Skeletal muscle satellite cell (primary cell): ENCODE measurements around the gene TARBP2.

ENCODE experiments used
- H3K27me3 ChIP-seq: 2 replicates; pipeline ENCODE4 v1.7.0; 2013; ENCODE audit warnings: low read length; ENCODE audit not compliant: control insufficient read depth, insufficient read depth
- H3K36me3 ChIP-seq: 2 replicates; pipeline ENCODE4 v1.7.0; 2013; ENCODE audit warnings: mild to moderate bottlenecking, control low read depth, low read length; ENCODE audit not compliant: insufficient read depth
- H3K4me1 ChIP-seq: 2 replicates; pipeline ENCODE4 v1.7.0; 2013; ENCODE audit warnings: low read length; ENCODE audit not compliant: control insufficient read depth, insufficient read depth
- H3K4me2 ChIP-seq: 2 replicates; pipeline ENCODE4 v1.7.0; 2013; ENCODE audit warnings: mild to moderate bottlenecking, low read length
- H3K4me3 ChIP-seq: 2 replicates; pipeline ENCODE4 v1.7.0; 2013; ENCODE audit warnings: low read length
- H3K9ac ChIP-seq: 2 replicates; pipeline ENCODE4 v1.7.0; 2013; ENCODE audit warnings: mild to moderate bottlenecking, low read depth, low read length, moderate library complexity
- H3K9me3 ChIP-seq: replicated peaks from 2 replicates; pipeline ENCODE4 v1.7.0; 2013; ENCODE audit warnings: mild to moderate bottlenecking, control low read depth, low read length

Gene TARBP2

DNA sequence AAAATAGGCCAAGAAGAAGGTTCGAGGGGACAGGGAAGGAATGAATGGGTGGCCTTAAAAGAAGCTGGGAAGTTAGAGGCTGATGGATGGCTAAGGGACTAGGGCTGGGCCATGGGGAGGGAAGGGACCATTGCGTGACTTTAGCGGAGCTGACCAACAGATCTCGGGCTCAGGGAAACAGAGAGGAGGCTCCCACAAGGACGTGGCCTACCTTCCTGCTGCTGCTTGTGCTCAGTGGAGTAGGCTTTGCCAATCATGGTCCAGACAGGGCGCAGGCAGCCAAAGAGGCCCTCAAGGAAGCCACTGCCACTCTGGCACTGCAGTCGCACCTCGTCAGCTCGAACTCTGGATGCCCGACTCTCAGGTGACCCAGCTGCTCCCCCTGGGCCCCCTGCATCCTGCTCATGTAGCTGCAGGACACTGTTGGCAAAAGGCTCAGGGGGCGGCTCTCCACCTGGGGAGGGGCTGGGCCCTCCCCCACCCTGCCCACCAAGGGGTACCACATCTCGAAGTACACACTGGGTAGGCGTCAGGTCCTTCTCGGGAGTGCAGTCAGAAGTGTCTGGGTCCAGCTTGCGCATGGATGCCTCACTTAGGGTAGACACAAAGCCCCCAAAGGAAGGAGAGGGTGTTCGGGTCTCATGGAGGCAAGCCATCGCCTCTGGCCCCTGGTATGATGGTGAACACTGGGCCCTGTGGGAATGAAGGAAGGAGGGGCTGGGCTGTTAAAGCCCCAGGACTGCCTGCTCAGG lies 14.2 kb upstream of the TARBP2 start:
- Histone ChIP-seq H3K9ac (no peak overlapping the region), H3K27me3 (no peaks in the 10 kb centered on the region), H3K4me2 (no peak overlapping the region), H3K4me1 (peaks cover under 1% of the 10 kb centered on the region), H3K36me3 (peaks cover 46% of the 10 kb centered on the region), H3K9me3 (no peaks in the 10 kb centered on the region), H3K4me3 (no peak overlapping the region)

DNA sequence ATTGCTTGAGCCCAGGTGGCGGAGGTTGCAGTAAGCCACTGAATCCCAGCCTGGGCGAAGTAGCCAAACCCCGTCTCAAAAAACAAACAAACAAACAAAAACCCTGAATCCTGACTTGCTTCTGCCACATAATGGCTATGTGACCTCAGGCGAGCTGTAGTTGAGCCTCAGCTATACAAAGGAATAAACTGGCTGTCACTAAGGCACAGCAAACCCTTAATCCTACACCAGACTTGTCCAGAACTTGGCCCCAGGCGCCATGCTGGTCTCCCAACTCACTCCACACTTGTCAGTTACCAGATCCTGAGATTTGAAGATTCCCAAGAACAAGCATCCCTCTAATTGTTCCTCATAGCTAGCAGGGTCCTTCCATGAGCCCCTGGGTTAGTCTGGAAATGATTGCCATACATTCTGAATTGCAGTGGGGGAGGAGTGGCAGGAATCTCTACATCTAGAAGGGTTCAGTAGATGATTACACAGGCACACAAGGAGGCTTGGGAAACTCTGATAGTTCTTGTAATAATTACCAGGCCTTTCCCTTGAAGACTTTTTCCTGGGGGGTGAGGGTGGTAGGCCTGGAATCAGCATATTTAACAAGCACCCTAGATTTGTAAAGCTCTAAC lies 11.7 kb upstream of the TARBP2 start:
- Histone ChIP-seq H3K9me3 (no peaks in the 10 kb centered on the region), H3K4me3 (no peak overlapping the region), H3K36me3 (peaks cover 22% of the 10 kb centered on the region), H3K27me3 (no peaks in the 10 kb centered on the region), H3K4me1 (peaks cover 14% of the 10 kb centered on the region), H3K4me2 (no peak overlapping the region), H3K9ac (no peak overlapping the region)

DNA sequence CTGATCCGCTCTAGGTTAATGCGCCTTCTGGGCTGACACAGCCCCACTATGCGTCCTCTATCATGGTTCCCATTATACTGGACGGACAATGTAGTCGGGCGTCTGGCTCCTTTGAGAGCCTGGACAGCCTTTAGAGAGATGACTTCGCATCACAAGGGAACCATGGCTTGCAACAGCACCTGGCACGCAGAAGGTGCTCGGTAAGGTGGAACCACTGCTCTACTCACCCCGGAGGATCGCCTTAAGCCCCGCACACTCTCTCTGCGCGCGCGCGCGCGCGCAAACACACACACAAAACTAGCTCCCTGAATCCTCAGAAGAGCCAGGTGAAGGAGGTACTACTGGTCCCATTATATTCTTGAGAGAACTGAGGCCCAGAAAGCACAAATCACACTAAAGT lies 8.9 kb upstream of the TARBP2 start:
- no peaks in the 10 kb centered on the region for H3K27me3 ChIP-seq
- H3K4me2 ChIP-seq: peak overlapping the region; percentile 81
- H3K9me3 ChIP-seq: no peaks in the 10 kb centered on the region
- H3K36me3 ChIP-seq: peaks cover 5% of the 10 kb centered on the region
- H3K4me1 ChIP-seq: peaks cover 27% of the 10 kb centered on the region
- peak overlapping the region; percentile 69 for H3K4me3 ChIP-seq
- no peak overlapping the region for H3K9ac ChIP-seq

DNA sequence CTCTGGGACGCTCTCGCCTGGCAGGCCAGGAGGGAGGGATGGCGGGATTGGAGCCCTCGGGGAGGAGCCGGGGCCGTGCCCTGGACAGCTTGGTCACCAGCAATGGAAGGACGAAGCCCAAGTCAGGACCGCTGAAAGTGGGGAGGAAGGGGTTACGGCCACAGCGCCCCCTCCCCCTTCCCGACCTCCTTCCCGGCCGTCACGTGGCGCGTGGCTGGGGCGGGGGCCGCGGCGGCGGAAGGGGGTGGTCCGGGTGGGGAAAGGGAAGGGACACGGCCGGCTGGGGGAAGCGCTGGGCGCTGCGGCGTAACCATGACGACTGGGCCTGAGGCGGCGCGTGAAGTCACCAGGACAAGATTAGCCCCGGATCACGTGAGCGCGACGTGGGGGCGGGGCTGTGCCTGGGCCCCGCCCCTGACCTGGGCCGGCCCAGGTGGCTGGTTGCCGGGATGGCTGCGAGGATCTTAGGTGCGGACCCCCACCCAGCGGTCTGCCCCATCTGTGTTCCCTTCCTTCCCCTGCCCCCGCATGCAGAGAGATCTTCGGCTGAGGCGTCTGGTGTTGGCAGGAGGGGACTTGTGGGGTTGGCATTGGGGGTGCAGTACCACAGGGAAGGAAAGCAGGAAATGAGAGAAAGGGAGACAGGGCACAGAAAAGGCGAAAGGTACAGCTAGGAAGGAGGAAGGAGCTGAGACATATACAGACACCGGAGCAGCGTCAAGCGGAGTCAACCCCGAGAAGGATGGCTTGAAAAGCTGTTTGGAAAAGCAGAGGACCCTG lies 8.1 kb upstream of the TARBP2 start:
- no peaks in the 10 kb centered on the region for H3K36me3 ChIP-seq
- no peaks in the 10 kb centered on the region for H3K27me3 ChIP-seq
- peaks cover 28% of the 10 kb centered on the region for H3K4me1 ChIP-seq
- H3K9me3 ChIP-seq: no peaks in the 10 kb centered on the region
- H3K9ac ChIP-seq: peak overlapping the region; percentile 53
- H3K4me2 ChIP-seq: peak overlapping the region; percentile 81
- H3K4me3 ChIP-seq: peak overlapping the region; percentile 69

- no peaks in the 10 kb centered on the region for H3K27me3 ChIP-seq
- peak overlapping the region; percentile 69 for H3K4me3 ChIP-seq
- H3K9me3 ChIP-seq: no peaks in the 10 kb centered on the region
- peak overlapping the region; percentile 46 for H3K9ac ChIP-seq
- peak overlapping the region; percentile 81 for H3K4me2 ChIP-seq
- H3K36me3 ChIP-seq: no peaks in the 10 kb centered on the region
- H3K4me1 ChIP-seq: peaks cover 35% of the 10 kb centered on the region
Measured at GRCh38 chr12:53493610-53494391, 7.3 kb upstream of the TARBP2 start.

DNA sequence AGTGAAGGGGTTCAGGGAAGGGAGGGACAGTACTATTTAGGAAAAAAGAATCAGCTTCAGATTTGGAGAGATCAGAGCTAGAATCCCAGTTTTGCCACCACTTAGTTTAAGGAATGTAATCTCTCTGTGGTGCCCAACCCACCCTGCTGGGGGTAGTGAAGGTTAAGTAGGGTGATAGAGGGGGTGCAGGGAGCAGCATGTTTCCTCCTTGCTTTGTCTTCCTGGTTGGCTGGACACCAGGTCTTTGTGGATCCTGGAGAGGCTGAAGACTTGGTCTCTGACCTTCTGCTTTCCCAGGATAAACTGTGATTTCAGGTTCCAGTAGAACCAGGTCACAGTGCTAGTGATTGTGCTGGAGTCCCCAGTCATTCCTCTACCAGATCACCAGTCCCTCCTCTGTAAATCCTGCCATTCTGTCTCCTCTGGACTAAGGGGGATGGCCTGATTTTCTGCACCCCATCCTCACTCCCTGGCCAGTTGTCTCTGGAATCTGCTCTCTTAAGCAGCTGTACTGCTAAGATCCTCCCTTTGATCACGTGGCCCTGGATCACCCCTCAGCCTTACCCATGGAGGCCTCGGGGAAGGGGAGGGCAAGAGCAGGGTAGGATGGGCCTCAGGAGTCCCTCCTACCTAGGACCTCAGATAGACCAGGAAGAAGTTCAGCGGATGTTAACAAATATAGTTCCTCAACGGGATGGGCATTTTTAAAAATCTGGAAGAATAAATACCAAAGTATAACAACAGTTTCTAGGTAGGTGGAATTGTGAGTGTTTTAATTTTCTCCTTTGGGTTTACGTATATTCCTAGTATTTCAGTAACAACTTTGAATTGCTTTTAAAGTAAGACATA lies 5.0 kb upstream of the TARBP2 start:
- peak overlapping the region; percentile 12 for H3K9ac ChIP-seq
- H3K27me3 ChIP-seq: no peaks in the 10 kb centered on the region
- H3K9me3 ChIP-seq: no peaks in the 10 kb centered on the region
- H3K36me3 ChIP-seq: no peaks in the 10 kb centered on the region
- H3K4me3 ChIP-seq: peak overlapping the region; percentile 17
- peaks cover 45% of the 10 kb centered on the region for H3K4me1 ChIP-seq
- H3K4me2 ChIP-seq: peak overlapping the region; percentile 62

DNA sequence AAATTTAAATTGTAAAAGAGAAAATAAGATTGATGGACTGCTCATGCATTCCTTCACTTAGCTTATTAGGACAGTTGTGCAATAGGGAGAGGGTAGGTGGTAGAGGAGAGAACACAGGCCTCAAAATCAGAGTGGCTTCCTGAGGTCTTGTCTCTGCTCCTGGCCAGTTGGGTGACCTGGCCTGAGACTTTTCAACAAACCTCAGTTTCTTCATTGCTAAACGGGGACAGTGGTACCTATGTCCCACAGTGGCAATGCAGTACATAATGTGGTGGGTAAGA lies 4.4 kb upstream of the TARBP2 start:
- Histone ChIP-seq H3K4me3 (peak overlapping the region; percentile 17), H3K4me2 (peak overlapping the region; percentile 62), H3K9me3 (no peaks in the 10 kb centered on the region), H3K4me1 (peaks cover 49% of the 10 kb centered on the region), H3K27me3 (no peaks in the 10 kb centered on the region), H3K9ac (peak overlapping the region; percentile 12), H3K36me3 (no peaks in the 10 kb centered on the region)

DNA sequence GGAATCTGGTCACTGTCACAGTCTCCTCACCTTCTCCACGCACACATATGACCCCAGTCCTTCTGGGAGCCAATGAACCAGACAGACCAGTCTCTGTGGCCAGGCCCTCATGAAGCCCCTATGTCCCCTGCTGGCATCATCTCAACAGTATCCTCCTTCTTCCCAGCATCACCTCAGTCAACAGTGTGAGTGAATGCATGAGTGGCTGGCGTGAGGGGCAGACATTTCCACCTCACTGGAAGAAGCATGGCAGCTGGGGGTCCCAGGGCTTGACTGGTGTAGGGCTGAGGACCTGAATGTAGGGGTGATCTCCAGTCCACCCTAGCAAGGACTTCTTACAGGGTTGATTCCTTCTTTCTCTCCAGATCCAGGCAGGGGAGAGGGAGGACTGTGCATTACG lies 3.6 kb upstream of the TARBP2 start:
- H3K36me3 ChIP-seq: no peaks in the 10 kb centered on the region
- H3K9ac ChIP-seq: no peak overlapping the region
- H3K4me1 ChIP-seq: peaks cover 51% of the 10 kb centered on the region
- no peaks in the 10 kb centered on the region for H3K9me3 ChIP-seq
- H3K4me2 ChIP-seq: no peak overlapping the region
- H3K4me3 ChIP-seq: no peak overlapping the region
- no peaks in the 10 kb centered on the region for H3K27me3 ChIP-seq

- no peaks in the 10 kb centered on the region for H3K36me3 ChIP-seq
- peaks cover 47% of the 10 kb centered on the region for H3K4me1 ChIP-seq
- peak overlapping the region; percentile 86 for H3K4me2 ChIP-seq
- no peak overlapping the region for H3K9ac ChIP-seq
- no peaks in the 10 kb centered on the region for H3K9me3 ChIP-seq
- peak overlapping the region; percentile 76 for H3K4me3 ChIP-seq
- no peaks in the 10 kb centered on the region for H3K27me3 ChIP-seq
Measured at GRCh38 chr12:53498235-53498630, 2.9 kb upstream of the TARBP2 start.

DNA sequence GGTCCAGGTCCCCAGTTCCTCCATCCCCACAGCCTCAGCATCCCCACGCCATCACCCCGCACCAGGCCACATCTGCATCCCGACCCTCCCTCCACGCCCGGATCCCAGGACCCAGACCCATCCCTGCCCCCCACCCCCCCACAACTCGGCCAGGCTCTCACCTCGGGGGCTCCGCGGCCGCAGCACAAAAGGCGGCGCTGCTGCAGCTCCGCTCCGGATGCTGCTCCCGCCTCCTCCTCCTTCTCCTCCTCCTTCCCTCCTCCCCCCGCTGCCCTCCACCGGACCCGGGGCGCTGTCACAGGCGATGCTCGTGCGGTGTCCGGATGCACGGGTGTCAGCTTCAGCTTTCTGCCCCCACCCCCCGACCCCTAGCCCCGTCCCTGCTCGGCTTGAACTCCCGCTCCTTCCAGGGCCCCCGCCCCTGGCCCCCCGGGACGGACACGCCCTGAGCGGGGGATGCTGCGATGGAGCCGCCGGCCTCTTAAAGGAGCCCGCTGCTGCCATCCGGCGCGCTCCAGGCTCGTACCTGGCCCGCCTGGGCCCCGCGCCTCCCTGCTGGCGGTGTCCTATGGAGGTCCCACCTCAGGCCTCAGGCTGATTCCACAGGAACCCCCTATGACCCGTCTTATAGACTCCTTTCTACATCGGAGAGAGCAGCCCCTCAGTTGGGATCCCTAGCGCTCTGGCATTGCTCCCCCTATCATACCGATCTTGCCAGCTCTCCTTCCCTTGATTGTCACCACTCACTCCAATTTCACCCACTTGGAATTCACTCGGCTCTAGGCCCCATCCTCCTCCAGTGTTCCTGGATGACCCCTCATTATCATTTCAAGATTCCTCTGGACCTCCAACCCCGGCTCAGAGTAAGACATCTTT lies 1.6 kb upstream of the TARBP2 start, which contains the start of gene MAP3K12:
Gene MAP3K12, minus strand, starts transcription at position 193 of the 876 bp plus-strand sequence. CDS start 12,067 bp downstream, outside the sequence.
- Histone ChIP-seq H3K4me1 (peaks cover 42% of the 10 kb centered on the region), H3K36me3 (peaks cover 8% of the 10 kb centered on the region), H3K27me3 (no peaks in the 10 kb centered on the region), H3K4me3 (peak within 1 kb of the TSS; percentile 76), H3K9ac (peak within 1 kb of the TSS; percentile 90), H3K4me2 (peak within 1 kb of the TSS; percentile 96), H3K9me3 (no peaks in the 10 kb centered on the region)
